ENCODE measurements around the gene MEF2C. TPM values are rescaled to one million over a fixed set of nuclear protein-coding genes. Genes with fewer than 3 reads are reported as not detected.

The MEF2C gene
- total RNA-seq, 1 experiment from 2014 or later, result 13.0 TPM

- ChIA-PET POLR2A (no interaction called here), RAD21 (ENCODE audit: low non-redundant PET in 1 of 2, low total read pairs in 2 of 2, uncharacterized antibody in 2 of 2, unreplicated experiment in 2 of 2) (interaction anchor here in 1 of 2 experiments (0.6 kb wide), 1 partner anchor 80 kb away, joined by 4 read pairs; no protein-coding TSS in a partner anchor), CTCF (no interaction called here)
- Histone ChIP-seq H3K4me2 (ENCODE audit: low read length) (no peak overlapping the region), H3K4me3 (replicated peaks in 1 of 2; ENCODE audit: low read depth in 1 of 2, low read length in 2 of 2) (no peak overlapping the region), H3K9me3 (ENCODE audit: control insufficient read depth in 1 of 2, insufficient read depth in 1 of 2, low read depth in 1 of 2, low read length in 2 of 2) (no peaks in the 10 kb centered on the region), H3K9ac (ENCODE audit: low read length) (no peak overlapping the region), H3K9me2 (ENCODE audit: insufficient read depth) (no peaks in the 10 kb centered on the region), H3K4me1 (ENCODE audit: control insufficient read depth in 1 of 2, insufficient read depth in 2 of 2, low read length in 2 of 2) (no peaks in the 10 kb centered on the region), H2AFZ (ENCODE audit: low read depth, low read length, poor library complexity, severe bottlenecking) (no peak overlapping the region), H3K27me3 (ENCODE audit: insufficient read depth, low read length) (no peaks in the 10 kb centered on the region), H3K79me2 (ENCODE audit: insufficient read depth, low read length) (no peaks in the 10 kb centered on the region), H3K36me3 (ENCODE audit: control insufficient read depth in 1 of 2, insufficient read depth in 2 of 2, low read length in 2 of 2) (no peaks in the 10 kb centered on the region), H4K20me1 (ENCODE audit: insufficient read depth) (no peaks in the 10 kb centered on the region), H3K27ac (ENCODE audit: low read depth, low read length) (no peak overlapping the region)
- ATAC-seq (no peak), DNase-seq (ENCODE audit: low read depth, low spot score) (no peak)
- no TSS peak for BruUV-seq (replicated peaks)
- no peak for TF ChIP-seq ATF3 (IDR thresholded peaks at IDR 0.05)
- no peak for TF ChIP-seq ELF1 (IDR thresholded peaks at IDR 0.05; ENCODE audit: borderline replicate concordance, low read depth)
- no peak for TF ChIP-seq ZNF274 (IDR thresholded peaks at IDR 0.05; ENCODE audit: low read depth, low read length)
- no peak for TF ChIP-seq RAD21 (IDR thresholded peaks at IDR 0.05; ENCODE audit: low read depth)
- TF ChIP-seq CBX3 (IDR thresholded peaks at IDR 0.05; ENCODE audit: low read depth), result no peak
- TF ChIP-seq POLR2AphosphoS5 (IDR thresholded peaks at IDR 0.05; ENCODE audit: low read depth, low read length), result no peak
- TF ChIP-seq YY1 (IDR thresholded peaks at IDR 0.05; ENCODE audit: extremely low read depth, insufficient replicate concordance, low read depth, low read length), result no peak
- TF ChIP-seq CTCF (IDR thresholded peaks at IDR 0.05 in 2 of 3, conservative IDR thresholded peaks at IDR 0.05 in 1 of 3; ENCODE audit: borderline replicate concordance in 1 of 3, insufficient read depth in 1 of 3, low read depth in 2 of 3, low read length in 2 of 3), result no peak
- TF ChIP-seq EZH2 (IDR thresholded peaks at IDR 0.05), result no peak
- no peak for TF ChIP-seq SP1 (IDR thresholded peaks at IDR 0.05; ENCODE audit: low read depth)
- no peak for TF ChIP-seq SRF (IDR thresholded peaks at IDR 0.05; ENCODE audit: low read depth)
- TF ChIP-seq EZH2phosphoT487 (IDR thresholded peaks at IDR 0.05; ENCODE audit: borderline replicate concordance), result no peak
- TF ChIP-seq JUND (IDR thresholded peaks at IDR 0.05), result no peak
- TF ChIP-seq POLR2A (IDR thresholded peaks at IDR 0.05; ENCODE audit: borderline replicate concordance, extremely low read depth, insufficient read depth, insufficient read length), result no peak
- intact Hi-C loops (cut with micrococcal nuclease), result no loop called here
Observed at GRCh38 chr5:88807327-88807726, 75.7 kb downstream of the MEF2C start.
